ENCODE measurements around the gene LTBP1. TPM values are rescaled to one million over a fixed set of nuclear protein-coding genes. Genes with fewer than 3 reads are reported as not detected.

Gene LTBP1
- total and polyA plus RNA-seq, 10 of the 15 experiments (the other 5 are each of a cell fraction or from before 2014, with no cell fraction given) = 0.01 to 0.28 (median 0.12) TPM; not detected in 2

DNA sequence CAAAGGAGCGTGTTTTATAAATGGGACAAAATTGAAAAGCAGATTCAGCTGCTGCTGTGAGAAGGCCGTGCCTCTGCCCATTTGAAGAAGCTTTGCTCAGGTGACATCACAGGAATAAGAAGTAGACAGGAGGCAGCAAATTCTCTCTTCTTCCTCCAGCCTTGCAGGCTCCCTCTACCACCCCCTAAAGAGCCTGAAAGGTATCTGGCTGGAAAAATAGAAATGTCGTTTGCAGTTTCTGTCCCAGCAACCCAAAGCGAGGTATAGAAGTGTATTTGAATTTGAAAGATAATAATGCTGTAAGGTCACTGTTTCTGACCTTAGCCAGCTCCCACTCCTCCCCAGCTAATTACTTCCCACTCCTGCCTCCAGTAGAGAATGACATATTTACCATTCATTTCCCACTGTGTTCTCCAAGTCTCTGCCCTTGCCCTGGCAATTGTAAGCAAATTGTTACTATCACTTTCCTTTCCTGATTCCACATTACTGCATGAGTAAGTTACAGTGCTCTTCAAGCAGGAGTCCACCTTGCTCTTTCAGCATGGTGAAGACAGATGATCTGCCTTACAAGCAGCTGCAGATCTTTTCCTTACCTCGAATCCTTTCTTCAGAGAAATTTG, 472.9 kb downstream of the LTBP1 start:
- no peak; the same call in 2 of the 3 replicates for ATAC-seq
- CTCF ChIA-PET = interaction anchor here (0.6 to 1.4 kb wide), 3 partner anchors 11 to 32 kb away, joined by 3 to 4 read pairs (median 3); no protein-coding TSS in a partner anchor
- no peak for DNase-seq (ENCODE audit: low read depth, low spot score)
- Histone ChIP-seq H3K4me1 (ENCODE audit: control insufficient read depth, insufficient read depth, low read length) (no peaks in the 10 kb centered on the region), H3K9me3 (replicated peaks; ENCODE audit: control insufficient read depth, insufficient read depth, low read length) (no peaks in the 10 kb centered on the region), H4K20me1 (ENCODE audit: control insufficient read depth, insufficient read depth) (no peaks in the 10 kb centered on the region), H3K79me2 (ENCODE audit: control insufficient read depth, insufficient read depth, low read length) (no peaks in the 10 kb centered on the region), H3K4me2 (ENCODE audit: control insufficient read depth, insufficient read depth) (peak overlapping the region; percentile 13; the same call in 1 of the 2 replicates), H3K4me3 (no peak overlapping the region), H2AFZ (ENCODE audit: control insufficient read depth, low read depth, low read length) (peak overlapping the region; percentile 4; the same call in 1 of the 2 replicates), H3K36me3 (ENCODE audit: control insufficient read depth in 2 of 2, insufficient read depth in 2 of 2, low read length in 1 of 2) (no peaks in the 10 kb centered on the region), H3K27me3 (replicated peaks in 1 of 2; ENCODE audit: control insufficient read depth in 2 of 2, insufficient read depth in 2 of 2, low read length in 1 of 2) (no peaks in the 10 kb centered on the region), H3K9ac (ENCODE audit: control insufficient read depth, insufficient read depth, low read length) (no peak overlapping the region), H3K27ac (ENCODE audit: control insufficient read depth, insufficient read depth) (no peak overlapping the region)
- SMC1A ChIA-PET (ENCODE audit: uncharacterized antibody, unreplicated experiment) = interaction anchor here (0.6 to 1.7 kb wide), 5 partner anchors 126 to 843 kb away, joined by 3 to 8 read pairs (median 4); no protein-coding TSS in a partner anchor
- RAD21 ChIA-PET (ENCODE audit: unreplicated experiment) = interaction anchor here (0.7 kb wide), 1 partner anchor 164 kb away, joined by 3 read pairs; no protein-coding TSS in a partner anchor
- 56% methylated on average over 5 of the region's 5 CpGs for WGBS (ENCODE audit: insufficient coverage, insufficient replicate concordance, low lambda C conversion rate, missing lambda C conversion rate)
- in situ Hi-C loops (cut with MboI) = no loop called here
- no TSS peak for BruUV-seq (replicated peaks)
- intact Hi-C loops (cut with micrococcal nuclease; ENCODE audit: unreplicated experiment) = no loop called here
- POLR2A ChIA-PET = no interaction called here
- FAIRE-seq = no peak
- TF ChIP-seq RELA (IDR thresholded peaks at IDR 0.05; ENCODE audit: borderline replicate concordance, partially characterized antibody) = no peak
- TF ChIP-seq POU2F2 (IDR thresholded peaks at IDR 0.05; ENCODE audit: borderline replicate concordance, low read depth, low read length) = no peak
- TF ChIP-seq SREBF2 (IDR thresholded peaks at IDR 0.05; ENCODE audit: low read length) = no peak
- TF ChIP-seq, protein P1, sequence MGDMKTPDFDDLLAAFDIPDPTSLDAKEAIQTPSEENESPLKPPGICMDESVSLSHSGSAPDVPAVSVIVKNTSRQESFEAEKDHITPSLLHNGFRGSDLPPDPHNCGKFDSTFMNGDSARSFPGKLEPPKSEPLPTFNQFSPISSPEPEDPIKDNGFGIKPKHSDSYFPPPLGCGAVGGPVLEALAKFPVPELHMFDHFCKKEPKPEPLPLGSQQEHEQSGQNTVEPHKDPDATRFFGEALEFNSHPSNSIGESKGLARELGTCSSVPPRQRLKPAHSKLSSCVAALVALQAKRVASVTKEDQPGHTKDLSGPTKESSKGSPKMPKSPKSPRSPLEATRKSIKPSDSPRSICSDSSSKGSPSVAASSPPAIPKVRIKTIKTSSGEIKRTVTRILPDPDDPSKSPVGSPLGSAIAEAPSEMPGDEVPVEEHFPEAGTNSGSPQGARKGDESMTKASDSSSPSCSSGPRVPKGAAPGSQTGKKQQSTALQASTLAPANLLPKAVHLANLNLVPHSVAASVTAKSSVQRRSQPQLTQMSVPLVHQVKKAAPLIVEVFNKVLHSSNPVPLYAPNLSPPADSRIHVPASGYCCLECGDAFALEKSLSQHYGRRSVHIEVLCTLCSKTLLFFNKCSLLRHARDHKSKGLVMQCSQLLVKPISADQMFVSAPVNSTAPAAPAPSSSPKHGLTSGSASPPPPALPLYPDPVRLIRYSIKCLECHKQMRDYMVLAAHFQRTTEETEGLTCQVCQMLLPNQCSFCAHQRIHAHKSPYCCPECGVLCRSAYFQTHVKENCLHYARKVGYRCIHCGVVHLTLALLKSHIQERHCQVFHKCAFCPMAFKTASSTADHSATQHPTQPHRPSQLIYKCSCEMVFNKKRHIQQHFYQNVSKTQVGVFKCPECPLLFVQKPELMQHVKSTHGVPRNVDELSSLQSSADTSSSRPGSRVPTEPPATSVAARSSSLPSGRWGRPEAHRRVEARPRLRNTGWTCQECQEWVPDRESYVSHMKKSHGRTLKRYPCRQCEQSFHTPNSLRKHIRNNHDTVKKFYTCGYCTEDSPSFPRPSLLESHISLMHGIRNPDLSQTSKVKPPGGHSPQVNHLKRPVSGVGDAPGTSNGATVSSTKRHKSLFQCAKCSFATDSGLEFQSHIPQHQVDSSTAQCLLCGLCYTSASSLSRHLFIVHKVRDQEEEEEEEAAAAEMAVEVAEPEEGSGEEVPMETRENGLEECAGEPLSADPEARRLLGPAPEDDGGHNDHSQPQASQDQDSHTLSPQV (IDR thresholded peaks at IDR 0.05) = no peak
- TF ChIP-seq EZH2 (IDR thresholded peaks at IDR 0.05; ENCODE audit: borderline replicate concordance, control insufficient read depth, low read depth, low read length) = no peak
- TF ChIP-seq, protein P2, sequence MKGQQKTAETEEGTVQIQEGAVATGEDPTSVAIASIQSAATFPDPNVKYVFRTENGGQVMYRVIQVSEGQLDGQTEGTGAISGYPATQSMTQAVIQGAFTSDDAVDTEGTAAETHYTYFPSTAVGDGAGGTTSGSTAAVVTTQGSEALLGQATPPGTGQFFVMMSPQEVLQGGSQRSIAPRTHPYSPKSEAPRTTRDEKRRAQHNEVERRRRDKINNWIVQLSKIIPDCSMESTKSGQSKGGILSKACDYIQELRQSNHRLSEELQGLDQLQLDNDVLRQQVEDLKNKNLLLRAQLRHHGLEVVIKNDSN (IDR thresholded peaks at IDR 0.05; ENCODE audit: borderline replicate concordance, extremely low read length, insufficient read depth, low read depth, low read length) = no peak
- no peak for TF ChIP-seq STAT3 (IDR thresholded peaks at IDR 0.05; ENCODE audit: low read depth, low read length)
- no peak for TF ChIP-seq ZZZ3 (IDR thresholded peaks at IDR 0.05; ENCODE audit: control insufficient read depth, insufficient read length, low read depth)
- TF ChIP-seq ZSCAN29 (IDR thresholded peaks at IDR 0.05) = no peak
- TF ChIP-seq, protein P3, sequence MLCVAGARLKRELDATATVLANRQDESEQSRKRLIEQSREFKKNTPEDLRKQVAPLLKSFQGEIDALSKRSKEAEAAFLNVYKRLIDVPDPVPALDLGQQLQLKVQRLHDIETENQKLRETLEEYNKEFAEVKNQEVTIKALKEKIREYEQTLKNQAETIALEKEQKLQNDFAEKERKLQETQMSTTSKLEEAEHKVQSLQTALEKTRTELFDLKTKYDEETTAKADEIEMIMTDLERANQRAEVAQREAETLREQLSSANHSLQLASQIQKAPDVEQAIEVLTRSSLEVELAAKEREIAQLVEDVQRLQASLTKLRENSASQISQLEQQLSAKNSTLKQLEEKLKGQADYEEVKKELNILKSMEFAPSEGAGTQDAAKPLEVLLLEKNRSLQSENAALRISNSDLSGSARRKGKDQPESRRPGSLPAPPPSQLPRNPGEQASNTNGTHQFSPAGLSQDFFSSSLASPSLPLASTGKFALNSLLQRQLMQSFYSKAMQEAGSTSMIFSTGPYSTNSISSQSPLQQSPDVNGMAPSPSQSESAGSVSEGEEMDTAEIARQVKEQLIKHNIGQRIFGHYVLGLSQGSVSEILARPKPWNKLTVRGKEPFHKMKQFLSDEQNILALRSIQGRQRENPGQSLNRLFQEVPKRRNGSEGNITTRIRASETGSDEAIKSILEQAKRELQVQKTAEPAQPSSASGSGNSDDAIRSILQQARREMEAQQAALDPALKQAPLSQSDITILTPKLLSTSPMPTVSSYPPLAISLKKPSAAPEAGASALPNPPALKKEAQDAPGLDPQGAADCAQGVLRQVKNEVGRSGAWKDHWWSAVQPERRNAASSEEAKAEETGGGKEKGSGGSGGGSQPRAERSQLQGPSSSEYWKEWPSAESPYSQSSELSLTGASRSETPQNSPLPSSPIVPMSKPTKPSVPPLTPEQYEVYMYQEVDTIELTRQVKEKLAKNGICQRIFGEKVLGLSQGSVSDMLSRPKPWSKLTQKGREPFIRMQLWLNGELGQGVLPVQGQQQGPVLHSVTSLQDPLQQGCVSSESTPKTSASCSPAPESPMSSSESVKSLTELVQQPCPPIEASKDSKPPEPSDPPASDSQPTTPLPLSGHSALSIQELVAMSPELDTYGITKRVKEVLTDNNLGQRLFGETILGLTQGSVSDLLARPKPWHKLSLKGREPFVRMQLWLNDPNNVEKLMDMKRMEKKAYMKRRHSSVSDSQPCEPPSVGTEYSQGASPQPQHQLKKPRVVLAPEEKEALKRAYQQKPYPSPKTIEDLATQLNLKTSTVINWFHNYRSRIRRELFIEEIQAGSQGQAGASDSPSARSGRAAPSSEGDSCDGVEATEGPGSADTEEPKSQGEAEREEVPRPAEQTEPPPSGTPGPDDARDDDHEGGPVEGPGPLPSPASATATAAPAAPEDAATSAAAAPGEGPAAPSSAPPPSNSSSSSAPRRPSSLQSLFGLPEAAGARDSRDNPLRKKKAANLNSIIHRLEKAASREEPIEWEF (IDR thresholded peaks at IDR 0.05; ENCODE audit: insufficient replicate concordance, low read depth, low read length) = no peak

All from GM12878 (cell line).